IPS DF 19.7 (cell line): ENCODE results near the gene CBFB.

ENCODE experiments used
- DNase-seq: peaks from one replicate; pipeline ENCODE4 v3.0.0-alpha.2; 2013; ENCODE audit warnings: low read depth, low spot score

Gene CBFB

DNA sequence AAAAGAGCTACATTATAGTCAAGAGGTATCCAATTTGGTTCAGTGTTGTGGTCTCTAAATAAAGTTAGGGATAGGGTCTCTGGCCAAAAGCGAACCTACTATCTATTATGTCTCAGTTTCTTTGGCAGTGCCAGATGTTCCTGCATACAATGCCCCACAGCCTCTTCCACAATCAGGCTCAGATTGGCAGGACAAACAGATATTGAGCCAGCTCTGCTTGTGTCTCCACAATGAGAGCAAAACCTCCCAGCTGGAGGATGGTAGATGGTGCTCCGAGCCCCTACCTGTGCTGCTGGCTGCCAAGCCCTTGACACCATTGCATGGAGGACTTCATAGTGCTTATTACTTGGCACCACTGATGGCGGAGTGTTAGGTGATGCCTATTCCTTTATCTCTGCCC is 100.5 kb downstream of the CBFB start:
- no peak for DNase-seq

DNA sequence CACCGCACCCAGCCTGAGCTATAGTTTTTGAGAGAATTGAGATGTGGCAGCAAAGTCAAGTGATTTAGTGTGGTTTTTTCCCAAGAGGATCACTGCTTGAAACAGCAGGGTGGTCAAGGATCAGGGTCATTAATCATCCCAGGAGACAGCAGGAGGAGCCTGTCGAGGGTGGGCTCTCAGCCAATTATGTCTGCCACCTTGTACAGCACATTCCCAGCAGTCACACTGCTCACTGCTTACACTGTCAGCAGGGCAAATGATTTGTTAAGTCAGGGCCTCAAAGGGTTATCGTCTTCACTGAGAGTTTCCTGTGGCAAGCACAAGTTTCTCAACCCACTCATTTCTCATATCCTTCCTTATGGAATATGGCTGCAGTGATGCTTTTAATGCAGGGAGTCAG is 108.7 kb downstream of the CBFB start:
- DNase-seq: no peak

DNA sequence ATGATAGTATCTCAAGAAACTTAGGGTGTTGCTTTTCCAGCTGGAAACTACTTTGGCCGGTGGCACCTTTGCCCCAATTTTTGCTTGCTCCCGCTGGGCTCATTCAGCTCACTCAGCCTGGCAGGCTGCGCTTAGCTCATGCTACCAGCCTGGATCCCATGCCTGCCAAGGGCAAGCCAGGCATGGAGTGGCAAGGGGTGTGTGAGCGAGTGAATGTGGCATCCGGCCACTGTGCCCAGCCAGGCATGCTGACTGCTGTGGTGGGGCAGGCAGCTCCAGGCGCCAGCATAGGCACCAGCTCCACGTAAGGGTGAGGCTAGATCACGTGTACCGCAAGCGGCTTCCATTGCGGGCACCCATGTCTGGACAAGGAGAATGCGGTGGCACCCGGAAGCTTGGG is 112.4 kb downstream of the CBFB start:
- DNase-seq: no peak

DNA sequence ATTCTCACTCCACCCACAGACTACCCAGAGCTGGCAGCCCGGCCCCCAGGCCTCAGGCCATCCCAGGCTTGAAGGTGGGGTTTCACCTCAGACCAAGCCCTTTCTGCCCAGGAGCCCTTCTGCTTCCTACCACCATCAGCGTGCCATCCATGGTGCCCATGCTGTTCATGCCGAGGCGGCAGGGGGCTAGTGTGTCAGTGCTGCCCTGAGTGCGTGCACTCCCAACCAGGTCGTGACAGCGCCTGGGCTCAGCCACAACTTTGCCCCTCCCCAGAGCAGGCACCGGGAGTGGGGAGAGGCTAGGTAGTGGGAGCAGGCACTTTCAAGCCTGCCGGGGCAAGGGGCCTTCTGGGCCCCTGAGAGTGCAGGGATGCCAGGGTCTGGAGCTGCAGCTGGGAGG is 113.4 kb downstream of the CBFB start:
- no peak for DNase-seq

DNA sequence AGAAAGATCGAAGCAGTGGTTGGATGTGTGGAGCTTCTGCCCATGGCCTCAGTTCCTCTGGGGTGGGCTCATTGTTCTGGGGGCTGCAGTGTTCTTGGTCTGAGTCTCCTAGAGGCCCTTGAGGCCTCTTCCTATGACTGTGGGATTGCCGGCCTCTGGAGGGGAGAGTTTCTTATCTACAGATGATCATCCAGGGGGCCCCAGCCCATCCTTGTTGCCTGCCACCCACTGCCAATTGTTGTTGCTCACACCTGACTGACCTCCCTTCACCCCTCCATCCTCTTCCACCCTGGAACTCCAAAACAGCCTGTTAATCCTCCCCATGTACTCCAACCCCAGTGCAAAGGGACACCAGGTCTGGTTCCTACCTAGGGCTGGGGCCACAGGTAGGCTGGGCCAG is 116.0 kb downstream of the CBFB start:
- DNase-seq: no peak

DNA sequence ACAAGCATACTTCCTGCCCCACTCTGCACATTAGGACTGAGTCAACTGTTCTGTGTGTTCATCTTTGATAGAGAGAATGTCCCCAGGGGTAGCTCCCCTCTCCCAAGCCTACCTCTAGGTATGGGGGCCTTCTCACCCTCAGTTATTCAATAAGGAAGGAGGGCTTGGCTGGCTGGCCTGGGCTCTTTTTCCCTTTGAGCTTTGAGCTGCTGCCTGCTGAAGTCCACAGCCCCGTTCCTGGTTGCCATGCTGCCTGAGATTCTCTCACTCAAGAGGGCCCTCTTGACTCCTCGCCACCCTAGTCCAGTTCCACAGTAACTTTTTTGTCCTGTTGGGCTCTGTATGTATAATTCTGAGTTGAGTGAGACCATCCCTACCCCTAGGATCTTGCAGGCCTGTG is 116.8 kb downstream of the CBFB start:
- DNase-seq: no peak

DNA sequence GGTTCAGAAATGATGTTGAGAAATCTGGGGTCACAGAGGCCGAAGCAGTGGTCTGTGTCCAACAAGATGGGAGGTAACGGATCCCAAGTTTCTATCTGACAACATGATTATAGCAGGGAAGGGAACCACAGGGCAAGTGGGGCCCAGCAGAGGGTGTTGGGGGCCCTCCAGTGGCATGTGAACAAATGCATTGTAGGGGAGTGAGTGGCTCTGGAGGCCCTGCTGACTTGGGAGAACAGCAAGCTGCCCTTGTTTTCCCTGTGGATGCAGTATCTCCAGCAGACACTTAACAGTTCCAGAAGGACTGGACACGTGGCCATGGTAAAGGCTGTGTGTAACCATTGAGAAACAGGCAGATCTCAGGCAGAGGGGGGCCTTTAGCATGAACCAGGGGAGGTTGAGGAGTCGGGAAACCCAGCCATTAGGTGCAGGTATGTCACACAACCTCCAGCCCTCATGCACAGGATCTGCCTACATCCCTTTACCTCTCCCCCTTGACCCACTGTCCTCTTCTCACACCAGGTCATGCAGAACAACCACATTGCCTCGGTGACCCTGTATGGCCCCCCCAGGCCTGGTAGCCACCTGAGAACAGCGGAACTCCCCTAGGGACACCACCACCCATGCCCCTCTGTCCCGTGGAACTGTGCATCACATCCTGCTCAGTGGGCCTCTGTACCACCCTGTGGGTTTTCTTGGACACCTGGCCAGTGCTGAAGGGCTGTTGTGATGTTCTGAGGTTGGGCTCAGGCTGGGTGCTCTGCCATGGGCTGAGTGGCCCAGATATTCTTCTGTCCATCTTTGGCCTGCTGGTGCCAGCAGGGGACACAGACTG is 117.8 kb downstream of the CBFB start:
- DNase-seq: no peak

DNA sequence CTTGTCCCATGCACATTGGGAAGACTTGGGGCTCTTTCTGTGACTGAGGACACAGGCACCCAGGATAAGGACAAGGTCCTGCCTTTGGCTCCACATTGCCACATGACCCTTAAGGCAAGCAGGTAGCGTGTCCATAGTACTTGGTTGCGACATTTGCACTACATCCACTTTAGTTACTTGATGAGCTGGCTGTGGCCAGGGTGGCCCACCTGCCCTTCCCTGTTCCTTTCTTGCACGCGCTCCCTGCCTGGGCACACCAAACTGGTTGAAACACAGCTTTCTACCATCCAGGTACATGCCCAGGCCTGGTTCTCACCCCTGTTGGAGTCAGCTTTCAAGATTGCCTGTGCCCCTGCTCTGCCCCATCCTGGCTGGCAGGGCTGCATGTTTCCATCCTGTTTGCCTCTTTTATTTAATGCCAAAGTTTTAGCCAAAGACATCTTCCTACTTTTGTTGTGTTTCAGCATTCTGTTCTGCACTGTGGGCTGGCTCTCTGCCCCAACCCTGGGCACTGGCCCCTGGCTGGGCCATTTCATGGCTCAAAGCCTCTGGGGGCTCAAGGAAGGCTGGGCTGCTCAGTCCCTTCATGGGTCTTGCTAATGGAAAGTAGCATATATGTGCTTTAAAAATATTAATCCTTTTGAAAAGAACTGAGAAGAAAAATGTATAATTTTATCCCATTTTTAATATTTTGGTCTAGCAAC is 118.6 kb downstream of the CBFB start:
- DNase-seq: no peak

DNA sequence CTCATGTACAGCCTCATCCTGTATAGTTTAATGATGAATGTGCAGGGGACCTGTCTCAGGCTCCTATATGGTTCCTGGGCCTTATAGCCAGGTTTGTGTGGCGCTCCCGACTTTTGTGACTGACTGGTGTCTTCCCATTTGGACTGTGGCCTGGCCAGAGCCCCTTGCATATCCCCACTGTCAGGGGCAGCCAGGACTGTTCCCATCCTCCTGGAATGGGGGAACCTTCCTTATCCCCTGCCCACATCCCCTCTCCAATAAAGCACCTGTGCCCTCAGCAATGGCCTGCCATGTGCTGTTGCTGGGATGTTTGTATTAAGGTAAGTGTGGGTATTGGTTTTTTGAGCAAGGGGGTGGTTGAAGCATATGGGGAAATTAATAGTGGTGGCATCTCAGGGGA is 119.3 kb downstream of the CBFB start:
- DNase-seq: no peak

DNA sequence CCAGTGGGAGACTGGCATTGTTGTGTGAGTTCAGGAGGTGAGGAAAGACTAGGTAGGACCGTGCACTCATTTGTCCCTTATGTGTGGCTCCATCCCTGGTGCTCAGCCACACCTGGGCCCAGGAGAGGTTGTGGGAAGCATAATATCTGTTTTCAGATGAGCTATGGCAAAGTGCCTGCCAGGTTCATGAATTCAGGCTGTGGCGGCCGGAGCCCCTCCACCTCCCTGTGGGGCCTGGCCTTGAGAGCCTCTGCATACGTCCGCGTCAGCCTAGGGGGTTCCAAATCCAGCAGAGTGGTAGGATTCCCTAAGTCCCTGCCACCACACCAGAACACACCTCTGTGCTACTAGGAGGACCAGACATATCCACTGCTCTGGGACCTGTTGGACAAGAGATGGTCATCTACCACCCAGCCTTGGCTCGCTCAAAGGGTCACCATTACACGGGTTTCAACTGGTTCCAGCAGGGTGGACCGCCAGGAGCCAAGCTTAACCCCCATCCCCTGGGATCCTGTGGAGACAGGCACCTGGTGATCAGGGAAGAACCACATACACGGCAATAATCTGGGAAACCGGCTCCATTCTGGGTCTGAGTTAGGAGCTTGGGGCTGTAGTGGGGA is 119.8 kb downstream of the CBFB start:
- DNase-seq: no peak

DNA sequence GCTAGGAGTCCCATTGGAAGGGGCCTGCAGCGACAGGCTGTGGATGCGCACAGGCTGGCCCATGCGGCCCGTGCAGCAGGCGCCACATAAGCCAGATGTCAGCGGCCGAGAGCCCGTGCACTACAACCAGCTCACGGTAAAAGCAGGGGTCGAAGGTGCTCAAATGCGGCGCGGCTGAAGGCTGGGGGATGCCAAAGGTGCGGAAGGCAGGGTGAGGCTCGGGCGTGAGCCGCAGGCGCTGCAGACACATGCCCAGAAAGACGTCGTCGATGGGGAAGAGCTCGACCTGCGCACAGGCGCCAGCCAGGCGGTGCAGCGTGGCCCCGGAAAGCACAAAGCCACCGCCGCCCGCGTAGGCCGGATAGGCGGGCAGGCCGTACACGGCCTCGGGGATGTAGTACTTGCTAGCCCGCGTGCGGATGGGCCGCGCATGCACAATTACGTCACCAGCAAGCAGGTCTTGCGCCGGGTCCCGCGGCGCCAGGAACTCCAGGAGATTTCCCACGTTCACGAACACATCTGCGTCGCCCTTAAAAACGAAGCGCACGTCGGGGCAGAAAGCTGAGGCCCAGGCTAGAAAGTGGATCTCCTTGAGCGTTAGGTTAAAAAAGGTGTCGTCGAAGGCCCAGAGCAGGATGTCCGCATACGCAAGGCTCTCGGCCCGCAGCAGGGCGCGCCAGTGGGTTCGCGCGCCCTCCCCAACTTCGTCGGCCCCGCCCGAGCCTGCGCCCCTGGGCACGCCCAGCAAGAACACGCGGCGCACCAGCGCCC is 120.5 kb downstream of the CBFB start:
- no peak for DNase-seq

DNA sequence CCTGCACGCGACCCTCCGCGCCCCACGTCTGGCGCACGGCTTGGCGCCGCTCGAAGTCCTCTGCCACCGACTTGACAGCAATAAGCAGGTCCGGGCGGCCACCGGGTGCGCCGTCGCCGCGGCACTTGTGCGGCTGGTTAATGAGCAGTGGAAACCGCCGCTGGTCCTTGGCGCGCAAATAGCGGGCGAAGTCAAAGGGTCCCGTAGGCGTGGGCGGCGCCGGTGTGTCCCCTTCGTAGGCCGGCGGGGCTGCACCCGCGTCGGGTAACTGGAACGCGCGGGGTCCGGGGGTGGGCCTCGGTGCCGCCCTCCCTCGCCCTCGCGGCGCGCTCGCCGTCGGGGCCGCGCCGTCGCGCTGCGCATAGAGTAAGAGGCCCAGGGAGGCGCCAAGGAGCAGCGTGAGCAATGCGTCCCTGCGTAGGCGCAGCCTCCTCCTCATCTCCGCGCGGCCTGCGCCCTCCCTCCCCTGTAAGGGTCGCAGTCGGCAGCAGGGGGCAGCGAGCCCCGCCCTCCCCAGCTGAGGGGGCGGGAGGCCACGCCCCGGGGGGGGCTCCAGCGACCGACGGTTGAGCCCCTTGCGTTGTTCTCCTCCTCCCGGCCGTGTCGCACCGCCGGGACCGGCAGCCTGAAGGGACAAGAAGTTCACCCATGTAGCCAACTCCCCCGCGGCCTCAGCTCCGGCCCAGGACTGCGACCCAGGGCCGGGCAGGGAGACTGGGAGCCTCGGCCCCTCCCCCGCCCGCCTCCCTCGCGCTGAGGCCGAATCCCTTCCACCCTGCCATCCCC is 121.3 kb downstream of the CBFB start:
- no peak for DNase-seq
